ENCODE measurements around the gene RIMBP2. TPM values are rescaled to one million over a fixed set of nuclear protein-coding genes. Genes with fewer than 3 reads are reported as not detected.
"Not testable (repeated sequence)": the region's sequence is repeated elsewhere in the genome, so short reads cannot be mapped to it uniquely, and the experiment has no call there.

RIMBP2 gene
- total RNA-seq (2014; rRNA removed; shearing (Covaris generic)) = 1.2 and 2.1 TPM in 2 replicates

GRCh38 chr12:130715998-130716968, at the start of gene RIMBP2:
RIMBP2 (minus strand) TSS chr12:130716299; CDS start chr12:130479013, 237,286 bp downstream.
- no peaks in the 10 kb centered on the region for H3K36me3 ChIP-seq (replicated peaks; ENCODE audit: control insufficient read depth, insufficient read depth, low read length)
- peak within 1 kb of the TSS; percentile 60 for H3K4me3 ChIP-seq (ENCODE audit: insufficient read depth, low read depth, low read length)
- peaks cover 52% of the 10 kb centered on the region for H3K27me3 ChIP-seq (ENCODE audit: control insufficient read depth, insufficient read depth, low read length)
- DNase-seq = peak; percentile 73

GRCh38 chr12:130765186-130765659, 49.1 kb upstream of the RIMBP2 start:
- no peak for DNase-seq
- H3K36me3 ChIP-seq (replicated peaks; ENCODE audit: control insufficient read depth, insufficient read depth, low read length) = no peaks in the 10 kb centered on the region
- no peak overlapping the region for H3K4me3 ChIP-seq (ENCODE audit: insufficient read depth, low read depth, low read length)
- H3K27me3 ChIP-seq (ENCODE audit: control insufficient read depth, insufficient read depth, low read length) = no peaks in the 10 kb centered on the region

DNA sequence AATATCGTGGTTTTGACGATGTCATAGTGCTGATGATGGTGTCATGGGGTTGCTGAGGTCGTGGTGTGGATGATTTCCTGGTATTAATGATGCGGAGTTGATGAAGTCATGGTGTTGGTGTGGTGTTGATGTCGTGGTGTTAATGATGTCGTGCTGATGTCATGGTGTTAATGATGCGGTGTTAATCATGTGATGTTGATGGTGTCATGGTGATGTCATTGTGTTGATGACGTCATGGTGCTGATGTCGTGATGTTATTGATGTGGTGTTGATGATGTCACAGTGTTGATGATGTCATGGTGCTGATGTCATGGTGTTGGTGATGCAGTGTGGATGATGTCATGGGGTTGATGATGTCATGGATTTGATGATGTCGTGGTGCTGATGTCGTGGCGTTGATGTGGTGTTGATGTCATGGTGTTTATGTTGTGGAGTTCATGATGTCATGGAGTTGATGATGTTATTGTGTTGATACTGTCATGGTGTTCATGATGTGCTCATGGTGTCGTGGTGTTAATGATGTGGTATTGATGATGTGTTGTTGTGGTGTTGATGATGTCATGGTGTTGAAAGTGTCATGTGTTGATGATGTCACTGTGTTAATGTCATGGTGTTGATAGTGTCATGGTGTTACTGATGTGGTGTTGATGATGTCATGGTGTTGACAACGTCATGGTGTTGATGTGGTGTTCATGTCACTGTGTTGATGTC, 48.5 kb upstream of the RIMBP2 start:
- no peak for DNase-seq
- H3K4me3 ChIP-seq (ENCODE audit: insufficient read depth, low read depth, low read length) = no peak overlapping the region
- H3K36me3 ChIP-seq (replicated peaks; ENCODE audit: control insufficient read depth, insufficient read depth, low read length) = no peaks in the 10 kb centered on the region
- no peaks in the 10 kb centered on the region for H3K27me3 ChIP-seq (ENCODE audit: control insufficient read depth, insufficient read depth, low read length)

- Histone ChIP-seq H3K36me3 (replicated peaks; ENCODE audit: control insufficient read depth, insufficient read depth, low read length) (no peaks in the 10 kb centered on the region), H3K4me3 (ENCODE audit: insufficient read depth, low read depth, low read length) (no peak overlapping the region), H3K27me3 (ENCODE audit: control insufficient read depth, insufficient read depth, low read length) (no peaks in the 10 kb centered on the region)
- no peak for DNase-seq
Measured at GRCh38 chr12:130764073-130764472, 48.0 kb upstream of the RIMBP2 start.

- H3K27me3 ChIP-seq (ENCODE audit: control insufficient read depth, insufficient read depth, low read length) = no peaks in the 10 kb centered on the region
- H3K36me3 ChIP-seq (replicated peaks; ENCODE audit: control insufficient read depth, insufficient read depth, low read length) = no peaks in the 10 kb centered on the region
- H3K4me3 ChIP-seq (ENCODE audit: insufficient read depth, low read depth, low read length) = no peak overlapping the region
- no peak for DNase-seq
Measured at GRCh38 chr12:130762319-130762675, 46.2 kb upstream of the RIMBP2 start.

- Histone ChIP-seq H3K4me3 (ENCODE audit: insufficient read depth, low read depth, low read length) (no peak overlapping the region), H3K27me3 (ENCODE audit: control insufficient read depth, insufficient read depth, low read length) (no peaks in the 10 kb centered on the region), H3K36me3 (replicated peaks; ENCODE audit: control insufficient read depth, insufficient read depth, low read length) (no peaks in the 10 kb centered on the region)
- DNase-seq = peak; percentile 90
Measured at GRCh38 chr12:130761537-130762318, 45.6 kb upstream of the RIMBP2 start.

GRCh38 chr12:130754234-130754901, 38.3 kb upstream of the RIMBP2 start:
- Histone ChIP-seq H3K4me3 (ENCODE audit: insufficient read depth, low read depth, low read length) (no peak overlapping the region), H3K36me3 (replicated peaks; ENCODE audit: control insufficient read depth, insufficient read depth, low read length) (no peaks in the 10 kb centered on the region), H3K27me3 (ENCODE audit: control insufficient read depth, insufficient read depth, low read length) (no peaks in the 10 kb centered on the region)
- DNase-seq = no peak

GRCh38 chr12:130752692-130753230, 36.7 kb upstream of the RIMBP2 start:
- Histone ChIP-seq H3K4me3 (ENCODE audit: insufficient read depth, low read depth, low read length) (no peak overlapping the region), H3K36me3 (replicated peaks; ENCODE audit: control insufficient read depth, insufficient read depth, low read length) (no peaks in the 10 kb centered on the region), H3K27me3 (ENCODE audit: control insufficient read depth, insufficient read depth, low read length) (no peaks in the 10 kb centered on the region)
- peak; percentile 82 for DNase-seq

- H3K27me3 ChIP-seq (ENCODE audit: control insufficient read depth, insufficient read depth, low read length); H3K36me3 ChIP-seq (replicated peaks; ENCODE audit: control insufficient read depth, insufficient read depth, low read length); H3K4me3 ChIP-seq (ENCODE audit: insufficient read depth, low read depth, low read length); DNase-seq: not testable (repeated sequence)
Measured at GRCh38 chr12:130752037-130752436, 35.9 kb upstream of the RIMBP2 start.

DNA sequence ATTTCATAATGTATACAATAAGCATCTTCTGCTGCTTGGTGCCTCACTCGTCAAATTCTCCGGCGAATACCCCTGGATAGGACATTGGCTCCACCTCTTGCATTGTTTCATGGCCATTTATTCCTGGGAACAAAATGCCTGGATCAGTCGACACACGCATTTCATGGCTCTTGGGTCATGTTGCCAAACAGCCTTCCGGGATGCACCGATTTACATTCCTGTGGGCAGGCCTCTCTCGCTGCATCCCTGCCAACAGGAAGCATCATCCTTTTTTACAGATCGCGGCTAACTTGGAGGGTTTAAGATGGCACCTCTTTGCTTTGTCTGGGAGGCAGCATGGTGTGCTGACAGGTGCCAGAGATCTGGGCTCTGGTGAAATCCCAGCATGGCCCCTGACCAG, 32.7 kb upstream of the RIMBP2 start:
- H3K4me3 ChIP-seq (ENCODE audit: insufficient read depth, low read depth, low read length) = no peak overlapping the region
- H3K27me3 ChIP-seq (ENCODE audit: control insufficient read depth, insufficient read depth, low read length) = no peaks in the 10 kb centered on the region
- no peak for DNase-seq
- no peaks in the 10 kb centered on the region for H3K36me3 ChIP-seq (replicated peaks; ENCODE audit: control insufficient read depth, insufficient read depth, low read length)

DNA sequence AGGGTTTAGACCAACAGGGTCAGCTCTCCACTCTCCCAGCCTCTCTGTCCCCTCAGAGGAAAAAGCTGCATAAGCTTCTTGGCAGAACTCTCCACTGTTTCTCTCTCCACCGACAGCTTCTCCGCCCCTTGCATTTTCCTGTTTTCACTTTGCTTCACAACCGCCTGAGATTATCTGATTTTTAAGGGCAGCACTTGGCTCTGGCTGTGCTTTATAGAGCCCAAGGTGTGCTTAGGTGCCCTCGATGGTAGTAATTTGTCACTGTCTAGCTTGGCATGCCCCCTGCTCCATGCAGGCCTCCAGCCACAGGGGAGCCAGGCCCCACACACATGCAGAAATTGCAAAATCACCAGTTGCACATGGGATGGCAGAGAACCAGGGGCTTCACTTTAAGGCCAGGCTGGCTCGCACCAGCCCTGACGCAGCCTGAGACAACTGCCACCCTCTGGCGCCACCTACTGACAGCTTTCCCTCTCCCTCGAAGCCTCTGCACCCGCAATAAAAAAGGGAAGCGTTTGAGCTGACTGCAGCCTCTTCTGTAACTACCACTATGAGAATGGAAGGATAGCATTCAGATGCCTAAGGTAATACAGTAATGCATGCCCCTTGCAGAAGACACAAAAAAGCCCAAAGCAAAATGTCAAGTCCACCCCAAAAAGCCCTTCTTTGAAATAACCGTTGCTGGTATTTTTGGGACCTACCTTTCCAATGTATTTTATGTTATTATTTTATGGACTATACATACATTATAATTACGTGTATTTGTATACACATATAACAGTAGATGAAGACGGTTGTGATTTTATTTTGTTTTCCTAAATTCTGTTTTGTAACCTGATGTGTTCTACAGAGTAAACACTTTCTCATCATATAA, 32.0 kb upstream of the RIMBP2 start:
- DNase-seq = peak; percentile 87
- no peaks in the 10 kb centered on the region for H3K36me3 ChIP-seq (replicated peaks; ENCODE audit: control insufficient read depth, insufficient read depth, low read length)
- H3K27me3 ChIP-seq (ENCODE audit: control insufficient read depth, insufficient read depth, low read length) = no peaks in the 10 kb centered on the region
- H3K4me3 ChIP-seq (ENCODE audit: insufficient read depth, low read depth, low read length) = no peak overlapping the region

DNA sequence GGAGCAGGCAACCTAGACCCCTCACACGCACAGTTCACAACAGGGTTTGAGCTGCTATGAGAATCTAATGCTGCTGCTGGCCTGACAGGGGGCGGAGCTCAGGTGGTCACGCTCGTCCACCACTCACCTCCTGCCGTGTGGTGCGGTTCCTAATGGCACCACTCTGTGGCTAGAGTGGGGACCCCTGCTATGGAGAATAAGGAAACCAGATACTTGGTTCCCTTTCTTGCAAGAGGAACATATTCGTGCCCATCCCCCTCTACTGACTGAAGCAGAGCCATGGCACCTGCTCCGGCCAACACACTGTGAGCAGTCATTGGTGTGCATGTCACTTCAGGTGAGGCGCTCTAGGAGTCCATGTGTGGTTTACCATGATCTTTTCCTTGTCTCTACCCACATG, 30.4 kb upstream of the RIMBP2 start:
- H3K27me3 ChIP-seq (ENCODE audit: control insufficient read depth, insufficient read depth, low read length) = no peaks in the 10 kb centered on the region
- H3K36me3 ChIP-seq (replicated peaks; ENCODE audit: control insufficient read depth, insufficient read depth, low read length) = no peaks in the 10 kb centered on the region
- no peak overlapping the region for H3K4me3 ChIP-seq (ENCODE audit: insufficient read depth, low read depth, low read length)
- DNase-seq = no peak

DNA sequence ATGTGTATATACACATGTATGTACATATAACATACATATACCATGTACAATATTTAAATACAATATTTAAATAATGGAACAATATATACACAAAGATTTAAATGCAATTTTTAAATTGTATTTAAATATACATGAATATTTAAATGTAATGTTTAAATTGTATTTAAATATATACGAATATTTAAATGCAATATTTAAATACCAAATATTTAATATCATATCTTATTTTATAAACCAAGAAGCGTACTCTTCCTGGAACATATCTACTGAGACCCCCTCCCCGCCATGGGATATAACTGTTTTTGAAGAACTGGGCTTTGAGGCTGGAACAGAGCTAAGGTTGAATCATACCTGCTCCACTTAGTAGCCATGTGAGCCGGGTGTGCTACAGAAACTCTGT, 29.8 kb upstream of the RIMBP2 start:
- Histone ChIP-seq H3K36me3 (replicated peaks; ENCODE audit: control insufficient read depth, insufficient read depth, low read length) (no peaks in the 10 kb centered on the region), H3K27me3 (ENCODE audit: control insufficient read depth, insufficient read depth, low read length) (no peaks in the 10 kb centered on the region), H3K4me3 (ENCODE audit: insufficient read depth, low read depth, low read length) (no peak overlapping the region)
- no peak for DNase-seq
